Measurements from ENCODE around the gene LELP1. TPM values are rescaled to one million over a fixed set of nuclear protein-coding genes. Genes with fewer than 3 reads are reported as not detected.
"Not testable (repeated sequence)": the region's sequence is repeated elsewhere in the genome, so short reads cannot be mapped to it uniquely, and the experiment has no call there.

LELP1 gene
- total RNA-seq, 1 donor from 2014 or later, result not detected

GRCh38 chr1:153228491-153228890 is 25.3 kb downstream of the LELP1 start:
- TF ChIP-seq CTCF (conservative IDR thresholded peaks at IDR 0.05; ENCODE audit: low read depth, low read length), result no peak

DNA sequence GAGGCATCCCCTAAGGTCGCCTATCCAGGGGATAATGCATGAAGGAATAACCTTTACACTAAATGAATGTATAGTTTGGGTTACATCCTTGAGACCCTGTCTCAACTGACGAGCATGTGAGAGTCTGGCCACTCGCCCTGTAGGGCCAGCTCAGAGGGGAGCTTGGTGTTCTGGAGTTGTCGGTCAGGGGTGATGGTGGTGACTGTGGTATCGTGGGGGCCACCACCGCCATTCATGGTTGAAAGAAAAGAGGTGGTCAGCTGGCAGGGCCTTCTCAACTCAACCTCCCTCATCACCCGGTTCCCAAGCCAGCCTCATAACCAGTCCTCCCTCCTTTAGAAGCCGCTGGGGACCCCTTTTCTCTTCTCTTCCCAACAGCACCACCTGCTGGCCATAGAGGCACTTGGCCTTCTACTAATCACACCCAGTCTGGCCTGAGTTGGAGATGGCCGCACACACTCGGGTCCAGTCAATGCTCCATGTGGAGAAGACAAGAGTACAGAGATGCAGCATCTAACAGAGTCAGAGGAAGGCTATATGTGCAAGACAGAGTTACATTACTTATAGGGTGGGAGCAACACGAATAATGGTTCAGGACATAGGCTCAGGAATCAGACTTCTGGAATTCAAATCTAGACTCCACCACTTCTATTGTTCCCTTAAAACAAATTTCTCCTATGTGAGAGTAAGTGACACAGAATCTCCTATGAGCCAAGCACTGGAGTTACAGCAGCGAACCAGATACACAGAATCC is 26.0 kb downstream of the LELP1 start:
- peak; percentile 55 for TF ChIP-seq CTCF (conservative IDR thresholded peaks at IDR 0.05; ENCODE audit: low read depth, low read length)
- not testable (repeated sequence) for DNase-seq (ENCODE audit: low read depth); H3K4me3 ChIP-seq (ENCODE audit: low read depth, low read length)

More at GRCh38 chr1:153228491-153228890, 25.3 kb downstream of the LELP1 start:
- H3K4me3 ChIP-seq (ENCODE audit: low read depth, low read length), result no peak overlapping the region
- DNase-seq (ENCODE audit: low read depth), result no peak

DNA sequence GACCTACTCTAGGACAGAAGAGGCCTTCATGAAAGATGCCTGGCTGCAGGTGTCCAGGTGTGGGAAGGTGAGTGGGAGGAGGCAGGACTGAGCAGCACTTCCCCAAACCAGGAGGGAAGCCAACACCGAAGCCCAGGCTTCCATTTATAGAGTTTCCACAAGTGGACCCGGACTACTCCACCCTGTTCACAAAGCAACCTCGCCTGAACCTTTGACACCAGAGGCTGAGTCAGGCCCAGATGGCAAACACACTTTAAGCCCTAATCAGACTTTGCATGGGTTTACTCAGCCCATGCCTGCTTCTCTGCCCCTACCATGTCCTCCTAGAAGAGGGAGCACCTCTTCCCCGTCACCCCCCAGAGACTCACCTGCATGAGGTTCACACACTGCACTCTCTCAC is 28.1 kb downstream of the LELP1 start:
- no peak for TF ChIP-seq CTCF (conservative IDR thresholded peaks at IDR 0.05; ENCODE audit: low read depth, low read length)
- DNase-seq (ENCODE audit: low read depth), result no peak
- no peak overlapping the region for H3K4me3 ChIP-seq (ENCODE audit: low read depth, low read length)

DNA sequence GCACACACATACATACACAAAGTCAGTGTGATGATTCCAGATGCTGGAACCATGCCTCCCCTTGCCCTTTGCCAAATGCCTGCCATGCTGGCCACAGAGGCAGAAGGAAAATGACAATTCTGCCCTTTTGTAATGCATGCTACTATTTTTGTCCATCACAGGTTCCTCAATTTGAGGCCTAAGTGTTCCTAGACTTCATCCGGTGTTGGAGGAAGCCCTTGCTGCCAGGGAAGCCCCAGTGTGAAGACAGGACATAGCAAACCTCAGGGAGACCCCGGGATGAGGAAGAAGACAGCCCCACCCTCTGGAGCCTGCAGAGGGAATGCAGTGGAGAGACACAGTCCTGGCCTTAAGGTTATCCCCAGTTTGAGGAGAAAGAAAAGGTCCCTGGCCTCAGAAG is 28.6 kb downstream of the LELP1 start:
- TF ChIP-seq CTCF (conservative IDR thresholded peaks at IDR 0.05; ENCODE audit: low read depth, low read length), result no peak
- no peak for DNase-seq (ENCODE audit: low read depth)
- H3K4me3 ChIP-seq (ENCODE audit: low read depth, low read length), result no peak overlapping the region

- TF ChIP-seq CTCF (conservative IDR thresholded peaks at IDR 0.05; ENCODE audit: low read depth, low read length), result no peak
- no peak for DNase-seq (ENCODE audit: low read depth)
- H3K4me3 ChIP-seq (ENCODE audit: low read depth, low read length), result no peak overlapping the region
These were observed 29.3 kb downstream of the LELP1 start for GRCh38 chr1:153232553-153232952.

DNA sequence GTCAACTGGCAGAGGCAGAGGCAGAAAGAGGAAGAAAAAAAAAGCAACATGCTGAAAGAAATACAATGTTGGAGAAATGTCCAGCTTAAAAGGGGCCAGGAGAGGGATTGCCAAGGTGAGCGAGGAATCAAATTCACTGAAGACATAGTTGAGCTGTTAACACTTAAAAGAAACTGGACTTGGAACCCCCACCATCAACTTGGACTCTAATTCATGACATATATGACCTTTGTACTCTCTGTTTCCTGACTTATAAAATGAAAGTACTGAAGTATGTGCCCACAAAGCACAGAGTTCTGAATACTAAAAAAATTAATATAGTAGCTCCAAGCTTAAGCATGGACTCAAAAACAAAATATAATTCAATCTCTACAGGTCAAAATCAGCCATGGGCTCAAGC is 30.2 kb downstream of the LELP1 start:
- no peak for DNase-seq (ENCODE audit: low read depth)
- TF ChIP-seq CTCF (conservative IDR thresholded peaks at IDR 0.05; ENCODE audit: low read depth, low read length), result no peak
- H3K4me3 ChIP-seq (ENCODE audit: low read depth, low read length), result no peak overlapping the region

- peak; percentile 39 for TF ChIP-seq CTCF (conservative IDR thresholded peaks at IDR 0.05; ENCODE audit: low read depth, low read length)
- DNase-seq (ENCODE audit: low read depth), result no peak
- no peak overlapping the region for H3K4me3 ChIP-seq (ENCODE audit: low read depth, low read length)
These were observed 35.3 kb downstream of the LELP1 start for GRCh38 chr1:153238527-153238926.

Measured in epithelial cell of proximal tubule (primary cell).